ENCODE data around the gene P2RY8.
"Not testable (repeated sequence)": the region's sequence is repeated elsewhere in the genome, so short reads cannot be mapped to it uniquely, and the experiment has no call there.

Gene P2RY8

GRCh38 chrX:1485033-1485432, 52.0 kb downstream of the P2RY8 start:
- no peak for DNase-seq

- no peak for DNase-seq
Observed at GRCh38 chrX:1484638-1485019, 52.4 kb downstream of the P2RY8 start.

- DNase-seq = no peak
Observed at GRCh38 chrX:1483843-1484637, 52.9 kb downstream of the P2RY8 start.

GRCh38 chrX:1482530-1482928, 54.5 kb downstream of the P2RY8 start:
- DNase-seq = not testable (repeated sequence)

- peak; percentile 90 for DNase-seq
Observed at GRCh38 chrX:1481636-1482529, 55.1 kb downstream of the P2RY8 start.

GRCh38 chrX:1480082-1480785, 56.8 kb downstream of the P2RY8 start:
- DNase-seq = no peak

GRCh38 chrX:1477801-1478458, 59.1 kb downstream of the P2RY8 start:
- no peak for DNase-seq

- no peak for DNase-seq
Observed at GRCh38 chrX:1477229-1477628, 59.8 kb downstream of the P2RY8 start.

- DNase-seq = no peak
Observed at GRCh38 chrX:1476682-1477081, 60.3 kb downstream of the P2RY8 start.

GRCh38 chrX:1475881-1476280, 61.1 kb downstream of the P2RY8 start:
- DNase-seq = no peak

- no peak for DNase-seq
Observed at GRCh38 chrX:1475481-1475880, 61.5 kb downstream of the P2RY8 start.

- DNase-seq = not testable (repeated sequence)
Observed at GRCh38 chrX:1474593-1474992, 62.4 kb downstream of the P2RY8 start.

GRCh38 chrX:1472975-1473374, 64.0 kb downstream of the P2RY8 start:
- no peak for DNase-seq

- peak; percentile 93 for DNase-seq
Observed at GRCh38 chrX:1468250-1468772, 68.7 kb downstream of the P2RY8 start.

- DNase-seq = peak; percentile 78
Observed at GRCh38 chrX:1466971-1467561, 69.9 kb downstream of the P2RY8 start.

GRCh38 chrX:1466232-1466661, 70.7 kb downstream of the P2RY8 start:
- no peak for DNase-seq

GRCh38 chrX:1465286-1466231, 71.4 kb downstream of the P2RY8 start:
- peak; percentile 61 for DNase-seq

GRCh38 chrX:1464971-1465285, 72.1 kb downstream of the P2RY8 start:
- DNase-seq = no peak

GRCh38 chrX:1464041-1464970, 72.7 kb downstream of the P2RY8 start:
- peak; percentile 64 for DNase-seq

- peak; percentile 56 for DNase-seq
Observed at GRCh38 chrX:1463581-1463980, 73.4 kb downstream of the P2RY8 start.

Measured in activated effector memory CD4-positive, alpha-beta T cell treated with anti-CD3 and anti-CD28 coated beads, Interleukin-2, amount 50 U/mL, for 16 hours (primary cell).